WI38 (cell line): Measurements from ENCODE around the gene SLC22A12.

Source experiments
- H3K4me3 ChIP-seq: 2 replicates; pipeline ENCODE4 v1.5.1; 2011; ENCODE audit warnings: low read depth, mild to moderate bottlenecking, control low read depth, low read length
- TF ChIP-seq, protein P1 (sequence below): IDR thresholded peaks from 2 replicates; pipeline ENCODE4 v1.5.1; 2012; ENCODE audit warnings: low read depth, mild to moderate bottlenecking, control low read depth, low read length

SLC22A12 gene

DNA sequence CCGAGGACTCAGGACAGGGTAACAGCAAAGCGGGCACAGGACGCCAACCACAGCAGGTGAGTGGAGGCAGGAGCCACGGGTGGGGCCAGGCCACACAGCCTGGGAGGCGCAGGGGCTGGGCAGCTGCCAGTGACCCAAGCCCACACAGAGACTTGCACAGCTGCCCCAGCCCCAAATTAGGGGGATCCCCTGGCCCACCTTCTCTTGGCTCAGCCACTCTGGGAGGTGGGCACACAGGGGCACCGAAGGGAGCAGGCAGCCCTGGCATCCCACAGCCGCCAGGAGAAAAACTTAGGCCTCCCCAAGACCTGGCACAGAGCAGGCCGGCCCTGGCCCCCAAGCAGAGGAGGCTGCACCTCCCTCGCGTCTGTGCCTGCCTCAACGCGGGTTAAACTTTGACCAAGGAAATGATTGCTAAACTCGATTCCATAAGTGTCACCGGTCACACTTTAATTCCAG is at the start of gene SLC22A12:
Gene SLC22A12, plus strand, starts transcription at position 458 of the 459 bp plus-strand sequence. CDS start 337 bp downstream, outside the sequence.
- no peak within 1 kb of the TSS for H3K4me3 ChIP-seq
- TF ChIP-seq, protein P1, sequence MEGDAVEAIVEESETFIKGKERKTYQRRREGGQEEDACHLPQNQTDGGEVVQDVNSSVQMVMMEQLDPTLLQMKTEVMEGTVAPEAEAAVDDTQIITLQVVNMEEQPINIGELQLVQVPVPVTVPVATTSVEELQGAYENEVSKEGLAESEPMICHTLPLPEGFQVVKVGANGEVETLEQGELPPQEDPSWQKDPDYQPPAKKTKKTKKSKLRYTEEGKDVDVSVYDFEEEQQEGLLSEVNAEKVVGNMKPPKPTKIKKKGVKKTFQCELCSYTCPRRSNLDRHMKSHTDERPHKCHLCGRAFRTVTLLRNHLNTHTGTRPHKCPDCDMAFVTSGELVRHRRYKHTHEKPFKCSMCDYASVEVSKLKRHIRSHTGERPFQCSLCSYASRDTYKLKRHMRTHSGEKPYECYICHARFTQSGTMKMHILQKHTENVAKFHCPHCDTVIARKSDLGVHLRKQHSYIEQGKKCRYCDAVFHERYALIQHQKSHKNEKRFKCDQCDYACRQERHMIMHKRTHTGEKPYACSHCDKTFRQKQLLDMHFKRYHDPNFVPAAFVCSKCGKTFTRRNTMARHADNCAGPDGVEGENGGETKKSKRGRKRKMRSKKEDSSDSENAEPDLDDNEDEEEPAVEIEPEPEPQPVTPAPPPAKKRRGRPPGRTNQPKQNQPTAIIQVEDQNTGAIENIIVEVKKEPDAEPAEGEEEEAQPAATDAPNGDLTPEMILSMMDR: no peak

DNA sequence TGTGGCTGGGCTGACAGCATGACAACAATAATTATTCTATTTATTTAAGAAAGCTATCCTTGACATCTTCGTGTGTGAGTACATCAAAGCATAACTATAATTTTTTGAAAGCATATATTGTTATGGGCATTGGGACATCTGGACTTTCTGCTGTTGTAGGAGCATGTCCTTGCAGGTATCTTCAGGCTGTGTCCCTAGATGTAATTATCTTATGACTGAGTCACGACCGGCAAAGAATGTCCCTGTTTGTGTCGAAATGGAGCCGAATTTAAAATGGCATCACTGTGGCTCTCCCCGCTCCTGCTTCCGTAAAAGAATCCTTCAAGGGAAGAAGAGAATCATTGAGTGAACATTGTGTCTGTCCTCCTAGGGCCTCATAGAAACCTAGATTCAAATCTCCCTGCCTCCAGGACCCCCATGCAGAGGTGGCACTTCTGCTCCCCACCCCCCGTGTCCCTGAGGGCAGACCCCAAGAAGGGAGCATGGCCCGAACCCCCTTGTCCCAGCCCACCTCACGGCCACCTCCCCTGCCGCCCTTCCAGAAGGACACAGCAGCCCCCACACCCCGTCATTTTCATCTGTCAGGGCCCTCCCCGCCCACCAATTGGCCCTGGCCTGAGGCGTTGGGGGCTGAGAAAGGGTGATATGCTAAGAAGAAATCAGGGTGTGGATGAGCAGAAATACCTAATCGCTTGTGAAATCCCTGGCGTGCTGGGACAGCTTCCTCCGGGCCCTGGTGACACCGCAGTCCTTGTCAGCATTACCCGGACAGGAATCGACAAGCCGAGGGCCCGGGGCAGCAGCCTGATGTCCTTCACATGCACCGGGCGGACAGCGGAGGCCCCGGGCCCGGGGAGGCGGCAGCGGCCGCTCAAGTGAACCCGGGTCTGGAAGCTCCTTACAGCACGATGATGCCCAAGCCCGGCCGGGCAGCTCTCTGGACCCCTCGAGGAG is 48.6 kb upstream of the SLC22A12 start:
- H3K4me3 ChIP-seq: no peak overlapping the region
- TF ChIP-seq, protein P1: no peak

DNA sequence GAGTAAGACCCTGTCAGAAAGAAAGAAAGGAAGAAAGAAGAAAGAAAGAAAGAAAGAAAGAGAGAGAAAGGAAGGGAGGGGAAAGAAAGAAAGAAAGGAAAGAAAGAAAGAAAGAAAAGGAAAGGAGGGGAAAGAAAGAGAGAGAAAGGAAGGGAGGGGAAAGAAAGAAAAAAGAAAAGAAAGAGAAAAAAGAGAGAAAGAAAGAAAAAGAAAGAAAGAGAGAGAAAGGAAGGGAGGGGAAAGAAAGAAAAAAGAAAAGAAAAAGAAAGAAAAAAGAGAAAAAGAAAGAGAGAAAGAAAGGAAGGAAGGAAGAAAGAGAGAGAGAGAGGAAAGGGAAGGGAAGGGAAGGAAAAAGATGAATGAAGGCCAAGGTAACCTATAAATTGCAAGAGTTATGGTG is 47.2 kb upstream of the SLC22A12 start:
- TF ChIP-seq, protein P1: no peak
- H3K4me3 ChIP-seq: no peak overlapping the region

DNA sequence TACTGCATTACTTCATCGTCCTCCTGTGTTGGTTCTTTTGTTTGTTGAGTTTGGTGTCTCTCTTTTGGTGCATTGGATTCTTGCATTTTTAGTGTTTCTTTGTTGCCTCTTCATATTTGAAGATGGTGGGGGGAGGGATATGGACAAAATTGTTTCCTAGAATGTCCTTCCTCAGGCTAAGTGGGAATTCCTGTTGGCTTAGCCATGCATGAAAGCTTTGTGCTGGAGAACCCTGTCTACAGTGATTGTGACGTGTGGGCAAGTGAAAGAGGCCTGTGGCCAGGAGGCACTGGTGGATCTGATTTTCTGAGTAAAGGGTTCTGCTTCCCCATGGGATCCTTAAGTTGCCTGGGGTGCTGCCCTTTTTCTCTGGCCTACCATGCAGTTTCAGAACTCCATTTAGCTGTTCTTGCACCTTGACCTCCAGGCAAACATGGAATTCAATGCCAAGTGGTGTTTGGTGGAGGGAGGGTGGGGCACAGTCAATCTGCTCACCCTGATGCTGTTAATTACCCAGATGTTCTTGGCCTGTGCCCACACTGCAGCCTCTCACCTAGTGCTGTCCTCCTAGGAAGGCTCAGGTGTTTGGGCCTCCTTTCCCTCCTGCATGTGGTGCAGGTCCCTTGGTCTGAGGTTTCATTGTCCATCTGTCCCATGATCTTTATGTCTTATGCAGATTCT is 46.3 kb upstream of the SLC22A12 start:
- TF ChIP-seq, protein P1: no peak
- H3K4me3 ChIP-seq: no peak overlapping the region

DNA sequence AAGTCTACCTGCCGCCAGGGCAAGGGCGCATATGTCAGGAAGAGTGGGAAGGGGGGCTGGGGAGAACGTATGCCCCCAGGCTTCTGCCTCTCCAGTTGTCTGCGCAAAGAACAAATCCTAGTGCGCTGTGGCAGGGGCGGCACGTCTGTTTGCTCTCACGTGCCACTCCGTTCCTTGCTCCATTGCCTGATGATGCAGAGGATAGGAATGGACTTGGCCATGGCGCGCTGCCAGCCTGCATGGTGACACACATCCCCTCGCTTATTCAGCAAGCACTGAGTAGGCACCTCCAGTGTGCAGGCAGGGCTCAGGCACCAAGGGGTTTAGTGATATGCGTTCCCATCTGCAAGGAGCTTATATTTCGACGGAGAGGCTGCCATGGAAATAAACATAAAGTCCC is 45.4 kb upstream of the SLC22A12 start:
- TF ChIP-seq, protein P1: no peak
- H3K4me3 ChIP-seq: no peak overlapping the region

DNA sequence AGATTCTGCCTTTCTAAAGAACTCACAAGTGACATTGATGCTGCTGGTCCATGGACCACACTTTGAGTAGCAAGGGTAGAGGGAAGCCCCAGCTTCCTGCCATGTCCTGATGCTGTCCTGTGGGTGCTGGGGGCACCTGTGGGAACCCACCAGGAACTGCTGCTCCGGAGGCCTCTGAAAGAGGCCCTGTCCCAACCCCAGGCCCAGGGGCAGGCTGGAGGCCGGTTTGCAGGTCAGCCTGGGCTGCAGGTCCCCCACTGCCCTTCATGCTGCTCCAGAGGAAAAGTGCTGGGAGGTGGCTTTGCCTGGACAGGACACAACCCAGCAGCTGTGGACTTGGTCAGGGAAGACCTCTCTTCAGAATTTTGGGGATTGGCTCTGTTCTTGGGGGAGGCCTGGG is 44.8 kb upstream of the SLC22A12 start:
- TF ChIP-seq, protein P1: no peak
- no peak overlapping the region for H3K4me3 ChIP-seq

DNA sequence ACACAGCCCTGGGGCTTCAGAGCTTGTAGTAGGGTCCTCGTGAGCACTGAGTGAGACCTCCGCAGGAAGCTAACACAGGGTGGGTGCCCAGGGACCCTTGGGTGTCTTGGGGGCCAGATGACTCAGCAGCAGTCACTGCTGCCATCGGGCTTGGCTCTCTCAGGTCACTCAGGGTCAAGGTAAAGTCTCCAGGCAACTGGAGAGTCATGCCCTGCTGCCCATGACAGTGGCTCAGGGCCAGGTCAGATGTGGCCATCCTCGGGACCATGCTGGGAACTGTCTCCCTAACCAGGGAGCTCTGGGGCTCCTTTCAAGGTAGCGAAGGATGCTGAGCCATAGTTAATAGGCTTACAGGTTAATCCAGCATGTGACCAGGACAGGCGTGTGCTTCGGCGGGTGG is 44.4 kb upstream of the SLC22A12 start:
- H3K4me3 ChIP-seq: no peak overlapping the region
- TF ChIP-seq, protein P1: no peak
